Endothelial cell of umbilical vein (primary cell): ENCODE data around the gene RAB31.

Experiments
- POLR2A ChIP-seq: IDR thresholded peaks from 2 replicates; pipeline ENCODE4 v1.6.1; 2012; ENCODE audit warnings: low read depth, mild to moderate bottlenecking, control low read depth, low read length
- TF ChIP-seq, protein P1 (sequence below), 2 donors: IDR thresholded peaks; 1 replicate in 1 of 2; 2 replicates in 1 of 2; pipeline ENCODE4 v1.5.1; 2011; ENCODE audit warnings: low read length in 2 of 2, mild to moderate bottlenecking in 2 of 2, moderate library complexity in 2 of 2, control low read depth in 1 of 2, inconsistent platforms in 1 of 2, low read depth in 1 of 2; ENCODE audit not compliant: insufficient read depth in 1 of 2; ENCODE audit errors: extremely low read depth in 1 of 2

DNA sequence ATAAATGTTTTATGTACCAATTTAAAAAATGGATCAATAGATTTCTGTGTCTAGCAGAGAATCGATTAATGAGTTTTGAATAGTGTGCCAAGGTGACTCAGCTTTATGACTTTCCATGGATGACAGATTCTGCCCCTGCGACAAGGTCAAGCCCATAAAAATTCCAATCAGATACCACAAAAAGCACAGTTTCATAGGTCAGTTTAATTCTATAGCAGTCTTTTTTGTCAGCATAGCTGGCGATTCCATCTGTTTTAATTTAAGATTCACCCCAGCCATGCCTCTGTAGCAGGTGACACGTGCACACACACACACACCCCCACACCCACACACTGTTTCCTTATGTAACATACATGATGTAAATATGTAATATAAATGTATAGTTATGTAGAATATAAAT lies 28.9 kb downstream of the RAB31 start:
- TF ChIP-seq, protein P1, sequence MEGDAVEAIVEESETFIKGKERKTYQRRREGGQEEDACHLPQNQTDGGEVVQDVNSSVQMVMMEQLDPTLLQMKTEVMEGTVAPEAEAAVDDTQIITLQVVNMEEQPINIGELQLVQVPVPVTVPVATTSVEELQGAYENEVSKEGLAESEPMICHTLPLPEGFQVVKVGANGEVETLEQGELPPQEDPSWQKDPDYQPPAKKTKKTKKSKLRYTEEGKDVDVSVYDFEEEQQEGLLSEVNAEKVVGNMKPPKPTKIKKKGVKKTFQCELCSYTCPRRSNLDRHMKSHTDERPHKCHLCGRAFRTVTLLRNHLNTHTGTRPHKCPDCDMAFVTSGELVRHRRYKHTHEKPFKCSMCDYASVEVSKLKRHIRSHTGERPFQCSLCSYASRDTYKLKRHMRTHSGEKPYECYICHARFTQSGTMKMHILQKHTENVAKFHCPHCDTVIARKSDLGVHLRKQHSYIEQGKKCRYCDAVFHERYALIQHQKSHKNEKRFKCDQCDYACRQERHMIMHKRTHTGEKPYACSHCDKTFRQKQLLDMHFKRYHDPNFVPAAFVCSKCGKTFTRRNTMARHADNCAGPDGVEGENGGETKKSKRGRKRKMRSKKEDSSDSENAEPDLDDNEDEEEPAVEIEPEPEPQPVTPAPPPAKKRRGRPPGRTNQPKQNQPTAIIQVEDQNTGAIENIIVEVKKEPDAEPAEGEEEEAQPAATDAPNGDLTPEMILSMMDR (IDR thresholded peaks at IDR 0.05; ENCODE audit: extremely low read depth in 1 of 2, insufficient read depth in 1 of 2, low read depth in 1 of 2, low read length in 2 of 2): no peak
- no peak for TF ChIP-seq POLR2A
